Measurements from ENCODE around the gene SNTA1.
"Not testable (repeated sequence)": the region's sequence is repeated elsewhere in the genome, so short reads cannot be mapped to it uniquely, and the experiment has no call there.

Gene SNTA1

GRCh38 chr20:33441142-33441955, 2.2 kb downstream of the SNTA1 start:
- no peak for DNase-seq (ENCODE audit: low read depth, low spot score)
- H3K27ac ChIP-seq, result peak overlapping the region; percentile 22; the same call in 1 of the 2 replicates
- H3K36me3 ChIP-seq (ENCODE audit: insufficient read depth, low read length), result no peaks in the 10 kb centered on the region
- TF ChIP-seq FOXP2 (optimal IDR thresholded peaks at IDR 0.05; ENCODE audit: control extremely low read depth, extremely low read length, insufficient read depth), result no peak
- TF ChIP-seq POLR2AphosphoS5 (IDR thresholded peaks at IDR 0.05; ENCODE audit: borderline replicate concordance, low read depth, low read length), result no peak
- TF ChIP-seq EZH2 (IDR thresholded peaks at IDR 0.05), result no peak
- H3K4me3 ChIP-seq, result no peak overlapping the region
- no peak overlapping the region for H3K9ac ChIP-seq (ENCODE audit: insufficient read length)
- no peaks in the 10 kb centered on the region for H3K9me3 ChIP-seq (ENCODE audit: low read depth, low read length)

- DNase-seq (ENCODE audit: low read depth, low spot score); H3K9me3 ChIP-seq (ENCODE audit: low read depth, low read length); H3K9ac ChIP-seq (ENCODE audit: insufficient read length); H3K36me3 ChIP-seq (ENCODE audit: insufficient read depth, low read length); H3K4me3 ChIP-seq: not testable (repeated sequence)
- H3K27ac ChIP-seq, result peak overlapping the region; percentile 22; the same call in 1 of the 2 replicates
These were observed 3.0 kb downstream of the SNTA1 start for GRCh38 chr20:33440562-33440961.

- Histone ChIP-seq H3K27ac (peak overlapping the region; percentile 31; the same call in 1 of the 2 replicates), H3K9me3 (ENCODE audit: low read depth, low read length) (no peaks in the 10 kb centered on the region), H3K4me3 (no peak overlapping the region), H3K9ac (ENCODE audit: insufficient read length) (no peak overlapping the region), H3K36me3 (ENCODE audit: insufficient read depth, low read length) (no peaks in the 10 kb centered on the region)
- TF ChIP-seq EZH2 (IDR thresholded peaks at IDR 0.05), result no peak
- TF ChIP-seq POLR2AphosphoS5 (IDR thresholded peaks at IDR 0.05; ENCODE audit: borderline replicate concordance, low read depth, low read length), result no peak
- no peak for TF ChIP-seq FOXP2 (optimal IDR thresholded peaks at IDR 0.05; ENCODE audit: control extremely low read depth, extremely low read length, insufficient read depth)
- no peak for DNase-seq (ENCODE audit: low read depth, low spot score)
These were observed 5.1 kb downstream of the SNTA1 start for GRCh38 chr20:33438481-33438880.

- no peak overlapping the region for H3K9ac ChIP-seq (ENCODE audit: insufficient read length)
- no peak for DNase-seq (ENCODE audit: low read depth, low spot score)
- no peak overlapping the region for H3K4me3 ChIP-seq
These were observed 6.2 kb downstream of the SNTA1 start for GRCh38 chr20:33437141-33437911.

GRCh38 chr20:33434434-33434833, 9.1 kb downstream of the SNTA1 start:
- Histone ChIP-seq H3K9ac (ENCODE audit: insufficient read length) (no peak overlapping the region), H3K27ac (peak overlapping the region; percentile 21; the same call in 1 of the 2 replicates), H3K9me3 (ENCODE audit: low read depth, low read length) (no peaks in the 10 kb centered on the region), H3K4me3 (no peak overlapping the region), H3K36me3 (ENCODE audit: insufficient read depth, low read length) (no peaks in the 10 kb centered on the region)
- no peak for DNase-seq (ENCODE audit: low read depth, low spot score)
- no peak for TF ChIP-seq EZH2 (IDR thresholded peaks at IDR 0.05)
- TF ChIP-seq FOXP2 (optimal IDR thresholded peaks at IDR 0.05; ENCODE audit: control extremely low read depth, extremely low read length, insufficient read depth), result no peak
- no peak for TF ChIP-seq POLR2AphosphoS5 (IDR thresholded peaks at IDR 0.05; ENCODE audit: borderline replicate concordance, low read depth, low read length)

More at GRCh38 chr20:33437141-33437911, 6.2 kb downstream of the SNTA1 start:
- Histone ChIP-seq H3K36me3 (ENCODE audit: insufficient read depth, low read length) (no peaks in the 10 kb centered on the region), H3K9me3 (ENCODE audit: low read depth, low read length) (no peaks in the 10 kb centered on the region), H3K27ac (peak overlapping the region; percentile 51)
- TF ChIP-seq EZH2 (IDR thresholded peaks at IDR 0.05), result no peak
- peak; percentile 48 for TF ChIP-seq FOXP2 (optimal IDR thresholded peaks at IDR 0.05; ENCODE audit: control extremely low read depth, extremely low read length, insufficient read depth)
- no peak for TF ChIP-seq POLR2AphosphoS5 (IDR thresholded peaks at IDR 0.05; ENCODE audit: borderline replicate concordance, low read depth, low read length)

- TF ChIP-seq FOXP2 (optimal IDR thresholded peaks at IDR 0.05; ENCODE audit: control extremely low read depth, extremely low read length, insufficient read depth) (no peak), POLR2AphosphoS5 (IDR thresholded peaks at IDR 0.05; ENCODE audit: borderline replicate concordance, low read depth, low read length) (no peak), EZH2 (IDR thresholded peaks at IDR 0.05) (no peak)
- H3K27ac ChIP-seq, result peak overlapping the region; percentile 21; the same call in 1 of the 2 replicates
- no peaks in the 10 kb centered on the region for H3K36me3 ChIP-seq (ENCODE audit: insufficient read depth, low read length)
- DNase-seq (ENCODE audit: low read depth, low spot score), result no peak
- no peak overlapping the region for H3K9ac ChIP-seq (ENCODE audit: insufficient read length)
- H3K4me3 ChIP-seq, result no peak overlapping the region
- H3K9me3 ChIP-seq (ENCODE audit: low read depth, low read length), result no peaks in the 10 kb centered on the region
These were observed 9.9 kb downstream of the SNTA1 start for GRCh38 chr20:33433465-33434234.

- no peak overlapping the region for H3K4me3 ChIP-seq
- H3K9me3 ChIP-seq (ENCODE audit: low read depth, low read length), result no peaks in the 10 kb centered on the region
- no peak overlapping the region for H3K27ac ChIP-seq
- no peak overlapping the region for H3K9ac ChIP-seq (ENCODE audit: insufficient read length)
- DNase-seq (ENCODE audit: low read depth, low spot score), result no peak
- no peaks in the 10 kb centered on the region for H3K36me3 ChIP-seq (ENCODE audit: insufficient read depth, low read length)
- TF ChIP-seq FOXP2 (optimal IDR thresholded peaks at IDR 0.05; ENCODE audit: control extremely low read depth, extremely low read length, insufficient read depth) (no peak), EZH2 (IDR thresholded peaks at IDR 0.05) (no peak), POLR2AphosphoS5 (IDR thresholded peaks at IDR 0.05; ENCODE audit: borderline replicate concordance, low read depth, low read length) (no peak)
These were observed 11.7 kb downstream of the SNTA1 start for GRCh38 chr20:33431797-33432381.

GRCh38 chr20:33423875-33424274, 19.7 kb downstream of the SNTA1 start:
- H3K9ac ChIP-seq (ENCODE audit: insufficient read length); DNase-seq (ENCODE audit: low read depth, low spot score); H3K36me3 ChIP-seq (ENCODE audit: insufficient read depth, low read length); H3K9me3 ChIP-seq (ENCODE audit: low read depth, low read length); H3K27ac ChIP-seq; H3K4me3 ChIP-seq: not testable (repeated sequence)
